T-cell (primary cell): ENCODE results near the gene NKAP. TPM values are rescaled to one million over a fixed set of nuclear protein-coding genes. Genes with fewer than 3 reads are reported as not detected.
"Not testable (repeated sequence)": the region's sequence is repeated elsewhere in the genome, so short reads cannot be mapped to it uniquely, and the experiment has no call there.

Source experiments
- ATAC-seq, 4 experiments: fragments of 200-7000 bp in 3 of 4; fragments of 150-1000 bp in 1 of 4; cut with Tn5 transposase; replicated peaks in 1 of 4; 1 replicate in 3 of 4; 2 replicates in 1 of 4; pipeline ENCODE4 v1.10.0; 2021; ENCODE audit warnings: moderate library complexity in 3 of 4, mild to moderate bottlenecking in 2 of 4, moderate number of reproducible peaks in 1 of 4
- CTCF ChIA-PET, 2 donors: fragments of 300-600 bp; sonication (Branson Sonifier 250); formaldehyde crosslinking; loops; one replicate each; lab custom pipeline; 2022; ENCODE audit warnings: antibody characterized with exemption in 2 of 2; lab: Charles Lee
- POLR2A ChIA-PET, 2 donors: fragments of 300-600 bp; sonication (Branson Sonifier 250); formaldehyde crosslinking; loops; one replicate each; lab custom pipeline; 2022; ENCODE audit warnings: antibody characterized with exemption in 2 of 2; lab: Charles Lee
- DNase-seq, 35 experiments: peaks; one replicate each; pipeline versions ENCODE4 v3.0.0 to v3.0.0-alpha.2; 2013 to 2023
- H3K27ac ChIP-seq: one replicate; pipeline ENCODE4 v1.5.1; 2013; ENCODE audit warnings: low read length
- H3K27me3 ChIP-seq, 2 experiments: replicated peaks in 1 of 2; 1 replicate in 1 of 2; 2 replicates in 1 of 2; pipeline versions ENCODE4 v1.6.1 to v1.7.0; 2013; ENCODE audit warnings: low read length in 1 of 2, mixed read lengths in 1 of 2; ENCODE audit not compliant: control insufficient read depth in 2 of 2, insufficient read depth in 2 of 2; ENCODE audit errors: extremely low read depth in 1 of 2
- H3K36me3 ChIP-seq, 2 donors: 1 replicate in 1 of 2; 2 replicates in 1 of 2; pipeline versions ENCODE4 v1.6.1 to v1.7.0; 2013; ENCODE audit warnings: low read length in 1 of 2; ENCODE audit not compliant: control insufficient read depth in 2 of 2, insufficient read depth in 1 of 2; ENCODE audit errors: extremely low read depth in 1 of 2
- H3K4me1 ChIP-seq, 2 experiments: 1 replicate in 1 of 2; 2 replicates in 1 of 2; pipeline versions ENCODE4 v1.6.1 to v1.7.0; 2013; ENCODE audit warnings: low read length in 2 of 2, mixed read lengths in 1 of 2; ENCODE audit not compliant: insufficient read depth in 2 of 2, control insufficient read depth in 1 of 2; ENCODE audit errors: extremely low read depth in 1 of 2
- H3K4me3 ChIP-seq, 2 donors: 1 replicate in 1 of 2; 2 replicates in 1 of 2; pipeline versions ENCODE4 v1.5.1 to v1.7.0; 2013; ENCODE audit warnings: mild to moderate bottlenecking in 2 of 2, low read length in 1 of 2, moderate library complexity in 1 of 2; ENCODE audit not compliant: control insufficient read depth in 1 of 2; ENCODE audit errors: extremely low read depth in 1 of 2
- H3K9me3 ChIP-seq: 2 replicates; pipeline ENCODE4 v1.7.0; 2013
- H3K27ac Mint-ChIP-seq, 2 donors: one replicate each; pipeline ENCODE4 v1.8.0; 2020 to 2021; ENCODE audit warnings: mild to moderate bottlenecking in 2 of 2, mixed read lengths in 2 of 2
- H3K27me3 Mint-ChIP-seq, 2 donors: one replicate each; pipeline ENCODE4 v1.8.0; 2021 to 2022; ENCODE audit warnings: mixed read lengths in 2 of 2
- H3K36me3 Mint-ChIP-seq: one replicate; pipeline ENCODE4 v1.8.0; 2021; ENCODE audit warnings: mixed read lengths
- H3K4me1 Mint-ChIP-seq, 3 donors: one replicate each; pipeline ENCODE4 v1.8.0; 2020 to 2022; ENCODE audit warnings: mixed read lengths in 3 of 3, mild to moderate bottlenecking in 1 of 3
- H3K4me3 Mint-ChIP-seq, 3 donors: one replicate each; pipeline ENCODE4 v1.8.0; 2020 to 2022; ENCODE audit warnings: mild to moderate bottlenecking in 3 of 3, mixed read lengths in 3 of 3, moderate library complexity in 3 of 3
- H3K9me3 Mint-ChIP-seq, 3 donors: one replicate each; pipeline ENCODE4 v1.8.0; 2020 to 2022; ENCODE audit warnings: mixed read lengths in 3 of 3
- WGBS: methylation state at CpG from one replicate; pipeline ENCODE4 v1.1.5; 2013; ENCODE audit warnings: missing lambda C conversion rate; ENCODE audit not compliant: insufficient coverage; 5-methylcytosine and 5-hydroxymethylcytosine counted together
- total RNA-seq, 35 experiments: library from RNA in 6 of 35; stranded (reverse) in 6 of 35; fragments of 120-200 nt in 1 of 35; gene quantifications; one replicate each; pipeline versions ENCODE4 v1.2.1 to v1.2.4 and lab custom pipeline; 2013 to 2026

NKAP gene
- total RNA-seq, 5 donors from 2014 or later (not counting 1 experiment from before 2014, with no cell fraction given), result 12.2 to 16.9 (median 14.2) TPM

DNA sequence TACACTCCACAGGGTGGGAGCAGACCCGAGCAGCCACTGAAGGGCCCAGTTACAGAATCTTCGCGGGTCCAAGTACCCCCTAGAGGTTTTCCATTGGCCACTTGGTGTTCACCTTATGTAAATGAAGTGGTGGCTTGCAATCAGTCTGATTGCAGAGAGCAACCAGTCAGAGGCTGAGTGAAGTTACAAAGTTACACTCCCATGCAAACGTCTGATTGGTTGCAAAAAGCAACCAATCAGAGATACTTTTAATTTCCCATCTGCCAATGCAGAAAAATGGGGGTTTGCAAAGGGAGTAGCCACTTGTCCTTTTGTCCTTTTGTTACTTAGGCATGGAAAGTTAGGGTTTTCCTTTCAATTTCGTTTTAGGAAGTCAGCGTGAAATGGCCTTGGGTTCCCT is 27.0 kb upstream of the NKAP start:
- no peak overlapping the region for H3K27ac ChIP-seq
- no peaks in the 10 kb centered on the region for H3K9me3 Mint-ChIP-seq

GRCh38 chrX:119966837-119967236 is 23.3 kb upstream of the NKAP start:
- H3K4me1 ChIP-seq, H3K4me3 Mint-ChIP-seq, H3K36me3 ChIP-seq, DNase-seq, CTCF ChIA-PET, H3K27ac Mint-ChIP-seq, H3K27ac ChIP-seq, ATAC-seq, H3K4me1 Mint-ChIP-seq, POLR2A ChIA-PET, H3K4me3 ChIP-seq, H3K9me3 ChIP-seq, H3K36me3 Mint-ChIP-seq, H3K27me3 ChIP-seq, H3K9me3 Mint-ChIP-seq: not testable (repeated sequence)
- H3K27me3 Mint-ChIP-seq, result peaks cover 10 to 16% of the 10 kb centered on the region in 2 donors
- WGBS, result no CpG with 5 or more reads among the region's 1 CpG

More for the DNA sequence above, 27.0 kb upstream of the NKAP start:
- no peaks in the 10 kb centered on the region for H3K9me3 ChIP-seq
- Mint-ChIP-seq H3K4me3 (no peak overlapping the region), H3K27me3 (no peaks in the 10 kb centered on the region), H3K36me3 (no peaks in the 10 kb centered on the region), H3K27ac (no peak overlapping the region), H3K4me1 (no peaks in the 10 kb centered on the region)
- DNase-seq (no peak), ATAC-seq (no peak)
- no peaks in the 10 kb centered on the region for H3K4me1 ChIP-seq
- no peaks in the 10 kb centered on the region for H3K36me3 ChIP-seq
- WGBS, result no CpG with 5 or more reads among the region's 6 CpGs
- CTCF ChIA-PET, result no interaction called here
- H3K4me3 ChIP-seq, result no peak overlapping the region
- POLR2A ChIA-PET, result no interaction called here
- H3K27me3 ChIP-seq, result no peaks in the 10 kb centered on the region

DNA sequence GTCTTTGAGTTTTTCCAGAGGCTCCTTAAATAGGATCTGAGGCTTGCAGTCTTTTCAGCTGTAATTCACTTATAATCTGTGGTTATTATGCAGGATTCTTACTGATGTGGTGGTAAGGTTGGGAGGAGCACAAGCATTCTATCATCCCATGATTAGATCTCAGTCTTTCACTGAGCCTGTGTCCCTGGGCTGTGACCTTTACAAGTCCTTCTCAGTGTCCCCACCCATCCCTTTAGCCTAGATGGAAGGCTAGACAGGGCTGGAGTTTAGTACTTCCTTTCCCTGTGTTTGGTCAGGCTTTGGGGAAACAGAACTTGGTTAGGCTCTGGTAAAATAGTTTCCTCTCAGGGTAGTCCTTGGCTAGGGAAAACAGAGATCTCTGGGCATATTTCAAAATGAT is 17.1 kb upstream of the NKAP start:
- CTCF ChIA-PET, result no interaction called here

DNA sequence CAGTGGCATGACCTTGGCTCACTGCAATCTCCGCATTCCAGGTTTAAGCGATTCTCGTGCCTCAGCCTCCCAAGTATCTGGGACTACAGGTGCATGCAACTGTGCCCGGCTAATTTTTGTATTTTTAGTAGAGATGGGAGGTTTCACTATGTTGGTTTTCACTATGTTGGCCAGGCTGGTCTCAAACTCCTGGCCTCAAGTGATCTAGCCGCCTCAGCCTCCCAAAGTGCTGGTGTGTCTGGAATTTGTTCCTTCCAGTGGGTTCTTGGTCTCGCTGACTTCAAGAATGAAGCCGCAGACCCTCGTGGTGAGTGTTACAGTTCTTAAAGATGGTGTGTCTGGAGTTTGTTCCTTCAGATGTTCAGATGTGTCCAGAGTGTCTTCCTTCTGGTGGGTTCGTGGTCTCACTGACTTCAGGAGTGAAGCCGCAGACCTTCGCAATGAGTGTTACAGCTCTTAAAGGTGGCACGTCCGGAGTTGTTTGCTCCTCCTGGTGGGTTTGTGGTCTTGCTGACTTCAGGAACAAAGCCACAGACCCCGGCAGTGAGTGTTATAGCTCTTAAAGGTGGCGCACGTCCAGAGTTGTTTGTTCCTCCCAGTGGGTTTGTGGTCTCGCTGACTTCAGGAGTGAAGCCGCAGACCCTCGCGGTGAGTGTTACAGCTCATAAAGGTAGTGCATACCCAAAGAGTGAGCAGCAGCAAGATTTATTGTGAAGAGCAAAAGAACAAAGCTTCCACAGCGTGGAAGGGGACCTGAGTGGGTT is 12.4 kb upstream of the NKAP start:
- H3K27ac ChIP-seq, H3K4me3 ChIP-seq, H3K36me3 ChIP-seq, H3K4me1 ChIP-seq, H3K36me3 Mint-ChIP-seq, H3K9me3 Mint-ChIP-seq, H3K27me3 ChIP-seq, H3K9me3 ChIP-seq: not testable (repeated sequence)
- H3K27ac Mint-ChIP-seq, result peak overlapping the region; percentile 70 to 72
- peak; percentile 37 to 81 (median 70) for ATAC-seq
- peaks cover 7 to 14% (median 14%) of the 10 kb centered on the region in 3 donors for H3K4me1 Mint-ChIP-seq
- POLR2A ChIA-PET, result interaction anchor here in 1 of 2 donors (0.6 kb wide), 1 partner anchor 35 kb away, joined by 3 read pairs; no protein-coding TSS in a partner anchor
- peak overlapping the region in 1 of 3 donors; percentile 27 for H3K4me3 Mint-ChIP-seq
- WGBS, result 33% methylated on average over 6 of the region's 21 CpGs
- CTCF ChIA-PET, result interaction anchor here in 1 of 2 donors (0.7 kb wide), 1 partner anchor 105 kb away, joined by 3 read pairs; no protein-coding TSS in a partner anchor
- peaks cover 12 to 39% of the 10 kb centered on the region in 2 donors for H3K27me3 Mint-ChIP-seq
- DNase-seq, result peak; percentile 8 to 82 (median 51)

More for the DNA sequence above, 17.1 kb upstream of the NKAP start:
- H3K27me3 Mint-ChIP-seq, result peaks cover 25 to 43% of the 10 kb centered on the region in 2 donors
- Histone ChIP-seq H3K27me3 (peaks cover 0 to 5% of the 10 kb centered on the region in 2 experiments), H3K36me3 (no peaks in the 10 kb centered on the region), H3K9me3 (no peaks in the 10 kb centered on the region), H3K4me1 (peaks cover 0 to 9% of the 10 kb centered on the region in 2 experiments), H3K27ac (no peak overlapping the region), H3K4me3 (no peak overlapping the region)
- H3K4me3 Mint-ChIP-seq, result no peak overlapping the region
- no peak overlapping the region for H3K27ac Mint-ChIP-seq
- H3K4me1 Mint-ChIP-seq, result peaks cover 7 to 12% (median 12%) of the 10 kb centered on the region in 3 donors
- H3K9me3 Mint-ChIP-seq, result no peaks in the 10 kb centered on the region
- DNase-seq, result no peak
- ATAC-seq, result no peak
- H3K36me3 Mint-ChIP-seq, result no peaks in the 10 kb centered on the region
- POLR2A ChIA-PET, result no interaction called here

DNA sequence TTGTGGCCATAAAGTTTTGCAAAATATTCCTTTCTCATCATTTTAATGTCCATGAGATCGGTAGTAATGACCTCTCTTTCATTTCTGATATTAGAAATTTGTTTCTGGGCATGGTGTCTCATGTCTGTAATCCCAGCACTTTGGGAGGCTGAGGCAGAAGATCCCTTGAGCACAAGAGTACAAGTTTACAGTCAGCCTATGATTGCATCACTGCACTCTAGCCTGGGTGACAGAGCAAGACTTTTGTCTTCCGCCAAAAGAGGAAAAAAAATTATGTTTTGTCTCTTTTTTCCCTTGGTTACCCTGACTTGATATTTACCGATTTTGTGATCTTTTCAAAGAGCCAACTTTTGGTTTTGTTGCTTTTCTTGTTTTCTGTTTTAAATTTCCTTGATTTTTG is 10.8 kb upstream of the NKAP start:
- CTCF ChIA-PET, result no interaction called here
- H3K27ac Mint-ChIP-seq, result no peak overlapping the region
- Histone ChIP-seq H3K27ac (no peak overlapping the region), H3K9me3 (no peaks in the 10 kb centered on the region), H3K4me3 (no peak overlapping the region), H3K27me3 (no peaks in the 10 kb centered on the region), H3K4me1 (peaks cover 0 to 9% of the 10 kb centered on the region in 2 experiments), H3K36me3 (no peaks in the 10 kb centered on the region)
- no peak overlapping the region for H3K4me3 Mint-ChIP-seq
- DNase-seq (no peak), ATAC-seq (no peak)
- peaks cover 7 to 14% (median 14%) of the 10 kb centered on the region in 3 donors for H3K4me1 Mint-ChIP-seq
- POLR2A ChIA-PET, result no interaction called here
- H3K27me3 Mint-ChIP-seq, result peaks cover 6 to 31% of the 10 kb centered on the region in 2 donors
- WGBS, result no CpG with 5 or more reads among the region's 3 CpGs
- no peaks in the 10 kb centered on the region for H3K9me3 Mint-ChIP-seq
- no peaks in the 10 kb centered on the region for H3K36me3 Mint-ChIP-seq

DNA sequence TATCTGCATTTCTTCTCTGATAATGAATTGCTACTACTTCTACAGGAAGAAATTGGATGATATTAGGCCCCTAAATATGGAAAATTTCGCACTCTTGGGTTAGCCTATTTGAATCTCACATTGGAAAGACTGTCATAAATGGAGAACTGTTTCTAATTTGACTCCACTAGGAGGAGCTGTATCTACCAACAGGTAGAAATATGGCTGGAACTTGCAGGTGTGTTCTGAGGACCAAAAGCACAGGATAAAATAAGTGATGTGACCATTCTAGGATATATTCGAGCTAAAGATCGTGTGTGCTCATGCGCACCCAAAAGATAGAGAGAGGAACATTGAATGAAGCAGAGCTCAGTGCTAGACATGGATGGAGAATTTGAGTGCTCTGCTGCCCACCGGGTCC is 4.8 kb upstream of the NKAP start:
- H3K4me1 ChIP-seq, result peaks cover 0 to 8% of the 10 kb centered on the region in 2 experiments
- Mint-ChIP-seq H3K27ac (no peak overlapping the region), H3K9me3 (no peaks in the 10 kb centered on the region), H3K27me3 (peaks cover 2 to 17% of the 10 kb centered on the region in 2 donors), H3K4me1 (peaks cover 5 to 10% (median 9%) of the 10 kb centered on the region in 3 donors), H3K36me3 (no peaks in the 10 kb centered on the region), H3K4me3 (no peak overlapping the region)
- WGBS, result 76% methylated on average over 3 of the region's 5 CpGs
- no peak overlapping the region for H3K4me3 ChIP-seq
- H3K9me3 ChIP-seq, result no peaks in the 10 kb centered on the region
- no peak for ATAC-seq
- no peak for DNase-seq
- CTCF ChIA-PET, result interaction anchor here in 1 of 2 donors (0.5 to 0.6 kb wide), 2 partner anchors 343 to 346 kb away, joined by 3 read pairs; no protein-coding TSS in a partner anchor
- POLR2A ChIA-PET, result interaction anchor here in 1 of 2 donors (0.5 kb wide), 1 partner anchor 161 kb away, joined by 3 read pairs; no protein-coding TSS in a partner anchor
- H3K27ac ChIP-seq, result no peak overlapping the region
- H3K36me3 ChIP-seq, result no peaks in the 10 kb centered on the region
- no peaks in the 10 kb centered on the region for H3K27me3 ChIP-seq
